Tongue (tissue), 2 donors: ENCODE data around the gene SIK2. TPM values are rescaled to one million over a fixed set of nuclear protein-coding genes. Genes with fewer than 3 reads are reported as not detected.

Experiments
- DNase-seq: peaks from one replicate; pipeline ENCODE4 v3.0.0-alpha.2; 2015
- total RNA-seq: library from RNA; depleted of rRNA; stranded (reverse); fragments of >200 nt; gene quantifications from one replicate; pipeline ENCODE4 v1.2.3, GENCODE V29; 2014

Gene SIK2
- total RNA-seq, 1 donor from 2014 or later: 25.4 TPM

DNA sequence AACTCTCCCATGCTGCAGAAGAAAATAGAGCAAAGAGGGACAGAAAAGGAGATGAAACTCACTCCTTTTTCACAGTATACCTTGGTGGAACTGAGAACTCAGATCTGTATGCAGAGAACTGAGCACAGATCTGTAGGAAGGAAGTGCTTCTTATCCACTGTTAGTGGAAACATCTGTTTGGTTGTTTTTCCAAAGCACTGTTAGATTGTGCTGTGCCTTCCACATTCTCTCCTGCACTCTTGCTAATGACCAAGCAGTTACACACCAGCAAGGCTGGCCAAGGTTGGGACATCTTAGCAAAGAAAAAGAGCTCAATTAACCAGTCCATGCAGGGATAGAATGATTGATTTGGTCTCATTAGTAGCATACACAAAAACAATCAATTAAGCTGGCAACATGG lies 20.1 kb upstream of the SIK2 start:
- DNase-seq: no peak

DNA sequence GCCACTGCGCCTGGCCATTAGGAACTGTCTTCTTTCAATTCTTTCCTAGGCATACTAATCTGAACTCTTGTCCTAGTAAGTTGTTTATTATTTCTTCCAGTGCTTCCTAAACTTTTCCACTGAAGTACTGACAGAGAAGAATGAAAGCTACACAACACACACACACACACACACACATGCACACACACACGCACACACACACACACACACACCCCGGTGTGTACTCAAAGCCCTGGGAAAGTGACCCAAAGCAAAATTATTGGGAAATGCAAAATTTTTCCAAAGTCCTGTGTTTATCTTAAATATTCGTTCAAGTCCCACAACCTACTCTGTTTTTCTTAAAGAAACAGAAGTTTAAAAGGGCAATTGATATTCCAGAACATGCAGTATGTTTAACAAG lies 19.4 kb upstream of the SIK2 start:
- DNase-seq: no peak

DNA sequence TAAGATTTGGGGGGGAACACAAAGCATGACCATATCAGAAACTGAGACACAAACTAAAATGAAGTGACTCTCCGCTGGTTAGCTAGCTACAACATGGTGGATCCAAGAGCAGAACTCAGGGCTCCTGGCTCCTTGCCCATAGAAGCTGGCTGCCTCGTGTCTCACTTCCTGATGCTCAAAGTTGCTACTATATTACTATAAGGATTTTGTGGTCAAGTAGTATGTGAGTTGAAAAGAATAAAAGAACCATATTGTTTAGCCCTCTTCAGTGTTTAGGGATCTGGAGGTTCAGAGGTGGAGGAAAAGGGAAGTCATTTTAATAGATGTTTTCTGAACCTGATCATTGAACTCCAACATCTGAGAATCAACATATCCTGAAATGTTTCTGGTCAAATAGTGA lies 16.9 kb upstream of the SIK2 start:
- DNase-seq: no peak

DNA sequence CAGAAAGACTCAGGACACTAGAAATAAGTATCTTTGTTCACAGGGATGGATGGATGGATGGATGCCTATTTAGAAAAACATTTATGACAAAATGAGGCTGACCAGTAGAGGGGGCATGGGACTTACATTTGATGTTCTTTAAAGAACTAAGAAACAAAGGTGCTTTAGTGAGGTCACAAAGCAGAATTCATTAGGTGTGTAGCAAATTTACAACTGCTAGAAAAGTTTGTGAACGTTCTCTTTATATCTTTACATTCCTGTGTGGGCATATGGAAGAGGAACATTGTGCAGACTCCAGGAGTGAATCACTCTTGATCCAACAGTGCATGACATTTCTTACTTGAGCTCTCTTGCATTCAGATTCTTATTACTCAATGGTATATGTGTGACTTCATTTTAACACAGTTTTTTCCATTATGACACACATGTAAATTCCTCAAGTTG lies 15.8 kb upstream of the SIK2 start:
- DNase-seq: peak; percentile 68

DNA sequence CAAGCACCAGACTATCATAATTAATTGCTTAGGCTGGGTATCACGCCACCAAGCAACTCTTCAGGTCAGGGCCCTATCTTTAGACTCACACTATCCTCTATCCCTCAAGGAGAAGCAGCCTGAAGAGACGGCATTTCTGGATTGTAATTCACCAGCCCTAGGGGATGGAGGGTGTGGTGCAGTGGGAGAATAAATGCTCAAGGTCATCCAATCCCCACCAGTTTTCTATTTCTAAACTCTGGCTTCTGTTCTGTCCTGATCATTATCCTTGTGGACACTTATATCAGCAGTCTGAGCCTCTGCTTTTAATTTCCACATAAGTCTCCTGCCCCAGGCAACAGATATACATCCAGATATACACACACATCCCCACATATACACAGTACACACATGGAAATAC lies 13.1 kb upstream of the SIK2 start:
- no peak for DNase-seq

DNA sequence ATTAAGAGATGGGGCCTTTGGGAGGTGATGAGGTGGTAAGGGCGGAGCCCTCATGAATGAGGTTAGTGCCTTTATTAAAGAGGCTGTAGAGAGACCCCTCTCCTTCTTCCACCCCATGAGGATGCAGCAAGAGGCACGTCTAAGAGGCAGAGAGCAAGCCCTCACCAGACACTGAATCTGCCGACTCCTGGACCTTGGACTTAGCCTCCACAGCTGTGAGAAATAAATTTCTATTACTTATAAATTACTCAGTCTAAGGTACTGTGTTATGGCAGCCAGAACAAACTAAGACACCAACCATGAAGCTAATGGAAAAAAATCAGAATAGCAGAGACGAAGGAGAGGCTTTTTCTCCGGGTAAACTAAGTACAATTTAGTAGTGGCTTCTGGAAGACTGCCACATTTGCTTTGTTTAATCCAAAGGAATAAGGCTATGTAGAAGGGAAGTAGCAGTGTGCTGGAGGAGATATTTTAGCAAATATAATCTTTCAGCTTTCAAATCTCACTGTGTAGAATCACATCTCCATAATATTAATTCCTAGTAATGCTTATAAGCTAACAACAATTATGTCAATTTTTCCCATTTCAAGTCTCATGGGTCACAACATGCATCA lies 12.3 kb upstream of the SIK2 start:
- DNase-seq: no peak

DNA sequence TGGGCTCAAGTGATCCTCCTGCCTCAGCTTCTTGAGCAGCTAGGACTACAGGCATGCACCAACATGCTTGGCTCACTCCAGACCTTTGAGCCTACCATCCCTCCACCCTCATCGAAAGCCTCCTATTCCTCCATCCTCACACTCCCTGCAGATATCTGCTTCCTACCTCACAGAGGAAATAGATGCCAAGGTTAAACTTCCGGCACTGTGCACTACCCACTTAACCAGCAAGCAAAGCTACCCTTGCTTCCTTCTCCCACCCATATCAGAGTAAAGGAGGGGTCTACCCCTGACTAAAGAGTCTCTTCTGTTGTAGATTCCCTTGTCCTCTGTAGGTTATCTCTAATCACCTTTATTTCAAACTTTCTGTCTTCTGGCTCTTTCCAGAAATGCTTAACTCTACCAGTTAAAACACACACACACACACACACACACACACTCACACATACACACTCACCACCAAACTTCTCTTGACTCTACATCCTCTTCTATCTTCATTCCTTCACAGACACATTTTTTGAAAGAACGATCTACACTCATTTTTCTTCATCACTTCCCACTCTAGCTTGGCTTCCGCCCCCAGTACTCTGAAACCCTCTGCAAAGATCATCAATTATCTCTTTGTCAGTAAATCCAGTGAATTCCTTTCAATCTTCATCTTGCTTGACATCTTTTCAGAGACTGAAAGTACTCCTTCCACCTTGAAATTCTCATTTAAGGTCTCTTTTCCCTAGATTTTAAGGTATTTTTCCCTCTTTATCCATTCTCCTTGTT lies 10.9 kb upstream of the SIK2 start:
- DNase-seq: no peak

DNA sequence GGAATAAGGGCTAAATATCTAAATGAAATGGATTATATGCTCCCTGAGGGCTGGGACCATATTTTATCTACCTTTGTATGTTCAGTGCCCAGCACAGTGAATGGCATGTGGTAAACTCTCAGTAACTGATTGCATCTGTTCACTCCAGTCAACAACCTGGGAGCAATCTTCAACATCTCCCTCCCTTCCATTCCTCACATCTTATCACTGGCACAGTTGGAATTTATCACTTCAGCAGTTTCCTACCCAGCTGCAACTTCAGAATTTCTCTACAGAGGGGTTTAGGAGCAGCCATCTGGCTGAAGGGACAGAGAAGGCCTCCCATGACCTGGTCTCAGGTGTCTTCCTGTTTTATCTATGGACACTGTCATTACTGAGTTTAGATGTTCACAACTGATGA lies 9.8 kb upstream of the SIK2 start:
- no peak for DNase-seq

DNA sequence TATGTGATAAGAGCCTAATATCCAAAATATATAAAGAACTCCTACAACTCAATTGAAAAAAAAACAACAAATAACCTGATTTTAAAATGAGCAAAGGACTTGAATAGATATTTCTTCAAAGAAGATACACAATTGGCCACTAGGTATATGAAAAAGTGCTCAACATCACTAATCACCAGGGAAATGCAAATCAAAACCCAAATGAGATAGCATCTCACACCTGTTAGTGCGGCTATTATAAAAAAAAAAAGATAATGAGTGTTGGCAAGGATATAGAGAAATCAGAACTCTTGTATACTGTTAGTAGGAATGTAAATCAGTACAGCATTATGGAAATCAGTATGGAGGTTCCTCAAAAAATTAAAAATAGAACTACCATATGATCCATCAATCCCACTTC lies 5.9 kb upstream of the SIK2 start:
- DNase-seq: no peak

DNA sequence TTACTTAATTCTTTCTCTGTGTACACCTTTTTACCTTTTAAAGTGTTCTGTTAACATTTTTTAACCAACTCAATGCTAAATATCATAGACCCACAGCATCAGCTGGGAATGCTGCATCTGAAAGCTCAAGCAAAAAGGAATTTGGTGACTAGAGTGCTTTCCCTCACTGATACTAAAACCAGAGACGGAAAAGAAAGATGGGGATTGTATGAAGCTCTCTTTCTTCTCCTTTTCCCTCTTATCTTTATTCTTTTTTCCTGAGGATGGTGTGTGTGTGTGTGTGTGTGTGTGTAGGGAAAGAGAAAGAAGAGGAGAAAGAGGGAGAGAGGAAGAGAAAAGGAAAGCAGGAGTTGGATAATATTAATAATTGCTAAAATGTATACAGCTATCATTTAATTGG lies 4.1 kb upstream of the SIK2 start:
- DNase-seq: no peak

DNA sequence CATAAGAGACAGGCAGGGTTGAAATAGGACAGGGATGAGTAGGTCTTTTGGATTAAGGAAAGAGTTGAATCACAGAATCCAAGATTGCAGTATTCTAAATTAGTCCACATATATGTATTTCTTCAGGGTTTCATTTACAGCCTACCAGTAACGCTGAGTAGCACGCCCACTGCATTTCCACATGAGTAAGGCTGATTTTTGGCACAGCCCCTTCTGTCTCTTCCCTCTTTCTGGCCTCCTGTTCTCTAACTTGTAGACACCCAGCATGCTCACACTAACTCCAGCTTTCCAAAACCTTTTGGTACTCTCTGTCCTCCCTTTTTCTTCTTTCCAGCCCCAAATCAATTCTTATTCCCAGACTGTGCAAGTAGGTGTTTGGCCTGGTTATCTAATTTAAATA lies 3.7 kb upstream of the SIK2 start:
- DNase-seq: peak; percentile 85

DNA sequence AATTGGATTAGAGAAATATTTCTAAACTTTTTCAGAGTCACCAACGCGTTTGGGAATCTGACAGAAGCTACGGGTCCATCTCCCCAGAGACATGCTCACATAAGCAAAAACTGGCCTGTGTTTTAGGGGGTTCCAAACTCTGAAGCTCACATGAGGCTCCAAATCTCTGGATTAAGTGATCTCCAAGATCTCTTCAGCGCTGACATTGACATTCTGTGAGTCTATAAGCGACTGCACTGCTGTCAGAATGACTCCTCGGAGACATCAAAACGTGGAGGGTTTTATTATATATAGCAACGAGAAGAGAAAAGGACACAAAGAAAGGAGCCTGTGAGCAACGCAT lies 642 bp upstream of the SIK2 start:
- no peak for DNase-seq

DNA sequence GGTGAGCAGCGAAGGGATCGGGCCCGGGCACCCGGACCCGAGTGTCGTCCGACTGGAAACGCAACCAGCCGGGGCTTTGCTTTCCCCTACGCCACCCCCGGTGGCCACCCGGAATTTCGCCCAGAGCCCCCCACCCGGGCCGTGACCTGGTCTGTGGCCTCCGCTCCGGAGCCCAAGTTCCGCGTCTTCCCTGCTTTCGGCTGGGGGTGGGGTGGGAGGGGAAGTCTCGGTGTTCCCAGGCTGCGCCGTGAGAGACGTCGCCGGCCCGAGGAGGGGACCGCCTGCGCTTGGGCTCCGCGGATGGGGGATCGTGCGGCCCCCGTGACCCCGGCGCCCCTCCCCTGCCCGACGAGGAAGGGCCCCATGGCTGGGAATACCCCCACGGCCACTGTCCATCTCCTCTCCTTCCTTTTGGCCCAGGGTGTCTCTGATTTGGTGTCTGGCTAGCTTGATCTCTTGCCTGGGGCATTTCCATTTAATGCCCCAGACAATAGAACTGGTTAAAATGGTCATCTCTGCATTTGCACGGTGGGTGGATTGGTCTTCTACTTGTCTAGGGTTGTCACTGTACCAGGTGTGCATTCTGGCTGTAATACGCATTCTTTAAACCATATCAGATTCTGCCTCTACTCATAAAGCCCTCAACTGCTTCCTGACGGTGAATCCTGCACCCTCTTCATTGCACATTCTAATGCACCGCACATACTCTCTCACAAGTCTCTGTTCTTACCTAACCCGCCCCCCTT lies 789 bp downstream of the SIK2 start:
- DNase-seq: peak; percentile 68

DNA sequence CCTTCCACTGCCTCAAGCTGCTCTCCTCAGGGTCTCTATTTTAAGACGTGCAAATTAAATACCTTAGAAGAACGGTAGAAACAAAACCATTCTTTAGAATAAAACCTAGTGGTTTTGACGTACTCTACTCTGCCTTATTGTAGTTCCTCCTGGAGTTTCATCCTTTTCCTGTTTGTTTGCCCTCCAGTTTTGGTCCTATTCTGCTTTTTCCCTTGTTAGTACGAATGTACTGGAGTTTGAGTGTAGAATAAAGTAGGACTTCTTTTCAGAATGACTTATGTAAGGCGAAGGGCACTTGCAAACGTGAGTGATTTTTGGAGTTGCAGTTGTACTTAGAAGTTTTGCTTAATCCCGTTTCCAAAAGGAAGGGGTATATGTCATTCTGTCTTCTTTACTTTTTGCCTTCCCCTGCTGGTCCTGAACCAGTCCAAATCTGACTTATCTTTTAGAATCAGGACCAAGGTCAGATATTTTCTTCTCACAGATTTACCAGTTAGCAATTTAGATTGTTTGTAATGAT lies 1.4 kb downstream of the SIK2 start:
- peak; percentile 32 for DNase-seq

DNA sequence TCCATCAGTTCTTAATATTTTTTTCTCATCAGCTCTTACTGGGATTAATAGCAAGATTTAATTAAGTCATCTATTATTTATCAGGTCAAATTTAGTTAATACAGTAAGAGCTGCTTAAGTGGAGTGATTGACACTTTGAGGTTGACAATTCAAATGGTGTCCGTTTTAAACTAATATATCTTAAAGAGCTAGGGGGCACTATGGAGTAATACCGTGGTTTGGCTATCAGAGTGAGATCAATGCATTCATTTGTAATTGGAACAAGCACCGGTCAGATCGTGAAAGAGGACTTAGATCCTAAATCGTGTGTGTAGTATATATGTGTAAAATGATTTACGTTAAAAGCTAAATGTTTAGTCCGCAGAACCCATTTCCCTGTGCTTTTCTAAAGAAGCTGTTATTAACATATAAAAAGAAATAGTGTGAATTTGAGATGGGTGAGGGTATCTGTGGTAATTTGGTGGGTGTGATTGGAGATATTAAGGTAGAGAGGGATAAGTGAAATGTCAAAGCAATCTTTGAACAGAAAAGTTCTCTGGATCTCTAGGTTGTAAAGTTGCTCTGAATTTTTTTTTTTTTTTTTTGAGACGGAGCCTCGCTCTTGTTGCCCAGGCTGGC lies 2.3 kb downstream of the SIK2 start:
- DNase-seq: peak; percentile 62

DNA sequence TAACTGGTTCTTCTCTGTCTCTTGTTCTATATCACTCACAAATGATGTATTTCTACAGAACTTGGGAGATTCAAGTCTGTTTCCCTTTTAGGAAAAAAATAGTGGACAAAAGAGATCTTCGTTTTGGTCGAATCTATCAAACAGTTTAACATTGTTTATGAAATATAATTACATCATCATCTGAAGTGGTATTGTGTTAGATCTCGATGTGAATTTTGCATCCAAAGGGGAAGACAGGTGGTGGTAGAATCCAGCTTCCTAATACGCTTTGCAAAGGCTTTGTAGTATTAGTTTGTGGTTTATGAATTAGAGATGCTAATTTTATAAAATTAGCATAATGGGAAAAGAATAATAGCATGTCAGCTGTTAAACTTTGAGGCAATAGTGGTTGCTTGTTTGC lies 3.4 kb downstream of the SIK2 start:
- DNase-seq: no peak

DNA sequence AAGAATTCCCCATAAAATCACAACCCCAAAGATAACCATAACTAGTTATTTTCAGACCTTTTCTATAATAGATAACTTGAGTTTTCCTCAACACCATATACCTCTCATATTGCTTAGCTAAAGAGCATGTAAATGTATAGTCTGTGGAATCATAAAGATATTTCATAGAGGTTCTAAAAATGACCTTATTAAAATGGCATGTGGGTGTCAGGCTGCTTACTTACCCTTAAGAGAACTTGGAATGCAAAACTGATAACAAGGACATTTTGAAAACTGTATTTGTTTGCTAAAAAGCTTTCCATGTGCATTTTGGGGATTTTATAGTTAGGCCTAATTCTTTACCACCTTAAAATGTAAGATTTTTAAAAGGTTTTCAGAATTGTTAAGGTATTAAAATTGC lies 4.7 kb downstream of the SIK2 start:
- DNase-seq: no peak

DNA sequence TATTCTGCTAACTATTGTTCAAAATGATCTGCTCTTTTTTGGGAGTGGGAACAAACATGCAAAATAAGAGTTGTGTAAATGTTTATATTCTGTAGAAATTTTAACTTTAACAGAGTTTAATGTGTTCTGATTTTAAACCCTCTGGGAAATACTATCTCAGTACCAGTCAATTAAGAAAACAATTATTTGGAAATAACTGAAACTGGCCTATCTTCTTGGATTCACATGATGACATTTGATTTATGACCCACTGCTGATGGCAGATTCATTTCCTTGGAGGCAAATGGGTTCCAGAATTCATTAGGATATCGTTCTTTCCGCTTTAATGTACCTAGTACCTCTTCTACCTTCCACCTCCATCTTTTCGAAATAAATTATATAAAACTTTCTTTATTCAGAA lies 5.5 kb downstream of the SIK2 start:
- no peak for DNase-seq

DNA sequence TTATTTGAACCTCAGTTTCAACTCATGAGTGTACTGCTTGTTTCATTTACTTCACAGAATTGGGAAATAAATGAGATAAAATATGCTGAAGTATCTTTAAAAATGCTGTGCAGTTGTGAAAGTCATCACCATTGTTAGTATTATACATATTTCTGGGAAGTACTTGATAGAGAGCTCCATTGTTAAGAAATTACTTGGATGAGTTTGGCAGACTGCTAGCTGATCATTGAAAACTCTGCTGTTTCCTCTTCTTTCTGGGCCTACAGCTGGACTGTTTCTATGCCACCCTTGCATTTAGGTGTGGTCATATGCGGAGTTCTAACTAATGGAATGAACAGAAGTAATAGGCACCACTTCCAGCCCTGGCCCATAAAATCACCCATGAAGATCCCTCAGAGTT lies 10.0 kb downstream of the SIK2 start:
- DNase-seq: no peak

DNA sequence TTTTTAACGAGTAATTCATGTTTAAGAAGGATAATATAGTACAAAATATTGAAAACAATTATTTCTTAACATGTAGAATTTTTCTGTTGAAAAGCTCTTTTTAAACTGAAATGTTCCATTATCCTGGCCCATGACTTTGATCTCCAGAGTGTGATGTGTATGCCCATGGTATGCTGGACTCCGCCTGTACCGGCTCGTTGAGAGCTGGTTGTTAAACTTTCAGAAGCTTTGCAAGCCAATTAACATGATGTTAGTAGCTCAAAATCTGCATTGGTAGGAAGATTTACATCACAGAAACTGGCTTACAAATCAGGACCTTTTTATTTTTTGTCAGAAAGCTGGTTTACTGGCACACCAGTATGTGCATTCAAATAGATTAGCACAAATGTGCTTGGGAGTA lies 15.0 kb downstream of the SIK2 start:
- no peak for DNase-seq

DNA sequence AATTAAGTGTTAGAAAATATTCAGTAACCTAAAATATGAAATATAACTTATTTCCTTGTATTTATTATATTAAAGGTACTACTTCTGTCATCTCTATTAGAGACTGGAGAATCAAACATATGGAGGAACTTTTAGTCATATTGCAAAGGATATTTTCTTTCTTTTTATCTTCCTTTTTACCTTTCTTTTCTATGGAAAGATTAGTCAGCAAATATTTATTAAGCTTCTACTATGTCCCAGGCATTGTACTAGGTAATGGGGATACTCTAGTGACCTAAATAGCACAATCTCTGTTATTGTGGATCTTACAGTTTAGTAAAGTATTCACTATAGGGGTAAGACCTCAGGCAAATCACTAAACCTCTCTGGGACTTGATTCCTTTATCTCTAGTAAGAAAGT lies 18.3 kb downstream of the SIK2 start:
- no peak for DNase-seq

DNA sequence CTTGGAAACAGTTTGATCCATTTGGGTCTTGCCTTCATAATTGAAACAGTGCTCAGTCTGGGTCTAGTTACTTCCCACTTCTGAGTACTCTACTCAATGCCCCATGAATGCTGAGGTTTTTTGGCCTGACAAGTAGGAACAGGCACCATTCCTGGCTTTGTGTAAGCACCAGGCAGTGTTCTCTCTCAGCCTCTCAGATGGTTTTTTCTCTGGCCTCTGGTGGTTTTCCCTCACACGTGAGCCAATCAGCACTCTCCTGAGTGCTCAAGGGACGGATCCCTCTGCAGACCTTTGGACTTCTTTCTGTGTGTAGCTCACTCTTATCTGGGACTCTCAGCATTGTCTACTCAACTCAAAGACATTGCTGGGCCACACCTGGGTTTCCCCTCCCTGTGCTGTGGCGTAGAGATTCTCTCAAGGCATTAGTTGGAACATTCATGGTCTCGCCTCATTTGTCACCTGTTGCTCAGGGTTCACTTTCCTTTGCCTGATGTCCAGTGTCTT lies 21.3 kb downstream of the SIK2 start:
- no peak for DNase-seq

DNA sequence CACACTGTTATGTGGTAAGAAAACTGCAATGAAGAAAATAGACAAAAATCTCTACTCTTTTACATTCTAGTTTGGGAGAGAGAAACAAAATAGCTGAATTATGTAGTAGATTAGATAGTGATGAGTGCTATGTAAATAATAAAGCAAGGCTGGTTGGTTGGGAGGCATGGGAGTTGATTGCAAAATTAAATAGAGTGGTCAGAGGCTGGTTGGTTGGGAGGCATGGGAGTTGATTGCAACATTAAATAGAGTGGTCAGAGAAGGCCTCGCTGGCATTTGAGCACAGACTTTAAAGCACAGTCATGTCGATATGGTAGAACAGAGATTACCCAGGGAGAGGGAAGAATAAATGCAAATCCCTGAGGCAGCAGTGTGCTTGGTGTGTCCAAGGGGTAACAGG lies 22.4 kb downstream of the SIK2 start:
- DNase-seq: no peak
